Measurements from ENCODE around the gene ASPSCR1. TPM values are rescaled to one million over a fixed set of nuclear protein-coding genes. Genes with fewer than 3 reads are reported as not detected.

The ASPSCR1 gene
- total and polyA plus RNA-seq, 2 of the 13 experiments (the other 11 are each of a cell fraction or from before 2014, with no cell fraction given) = 274 to 314 TPM

- TF ChIP-seq ARID5B (CRISPR knock-in tag; IDR thresholded peaks at IDR 0.05) (no peak), SUZ12 (IDR thresholded peaks at IDR 0.05; ENCODE audit: low read depth, low read length) (no peak), ZBTB39 (CRISPR knock-in tag; IDR thresholded peaks at IDR 0.05) (peak; percentile 68; the same call in 1 of the 2 replicates), ZNF788 (CRISPR knock-in tag; IDR thresholded peaks at IDR 0.05; ENCODE audit: borderline replicate concordance) (0 out of 2 replicates have a peak, but pooled peaks have one; percentile 1), RFX3 (CRISPR knock-in tag; IDR thresholded peaks at IDR 0.05) (no peak), ZNF562 (CRISPR knock-in tag; IDR thresholded peaks at IDR 0.05; ENCODE audit: borderline replicate concordance) (no peak), NFIB (CRISPR knock-in tag; IDR thresholded peaks at IDR 0.05; ENCODE audit: borderline replicate concordance) (no peak), ZNF34 (CRISPR knock-in tag; IDR thresholded peaks at IDR 0.05; ENCODE audit: borderline replicate concordance) (0 out of 2 replicates have a peak, but pooled peaks have one; percentile 49), POLR2G (IDR thresholded peaks at IDR 0.05; ENCODE audit: low read depth, low read length) (peak; percentile 14; the same call in 1 of the 2 replicates)
Measured at GRCh38 chr17:82014971-82015310, 37.5 kb downstream of the ASPSCR1 start (continued).
